ENCODE results near the gene SLC1A2. TPM values are rescaled to one million over a fixed set of nuclear protein-coding genes. Genes with fewer than 3 reads are reported as not detected.

Gene SLC1A2
- total RNA-seq, 1 experiment from 2014 or later = 0.50 TPM

DNA sequence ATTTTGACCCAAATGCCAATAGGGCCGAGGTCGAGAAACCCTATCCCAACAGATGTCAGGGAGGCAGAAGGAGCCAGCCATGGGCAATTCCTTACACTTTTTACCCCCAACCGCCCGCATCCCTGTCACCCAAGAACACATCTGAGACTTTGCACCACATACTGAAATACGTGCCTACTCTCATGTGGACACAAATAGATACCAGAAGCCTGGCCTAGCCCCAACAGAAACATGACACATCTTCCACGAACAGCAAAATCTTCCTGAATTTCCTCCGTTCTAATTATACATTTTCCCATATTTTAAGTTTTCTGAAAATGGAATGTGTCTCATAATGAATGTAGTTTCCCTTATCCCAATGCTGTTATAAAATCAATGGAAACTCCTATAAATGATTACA, 64.7 kb downstream of the SLC1A2 start:
- Histone ChIP-seq H3K4ac (ENCODE audit: low read depth, low read length) (no peak overlapping the region), H3K18ac (ENCODE audit: insufficient read length, low read depth, low read length) (no peak overlapping the region), H4K91ac (ENCODE audit: insufficient read length, low read depth, low read length) (no peak overlapping the region), H3K79me1 (ENCODE audit: insufficient read depth, low read depth, low read length, poor library complexity, severe bottlenecking) (no peaks in the 10 kb centered on the region), H3K4me1 (ENCODE audit: insufficient read depth, low read length) (no peaks in the 10 kb centered on the region), H3K56ac (ENCODE audit: insufficient read length, low read depth, low read length) (no peak overlapping the region), H3K4me2 (ENCODE audit: insufficient read depth, insufficient read length, low read length) (no peak overlapping the region), H4K20me1 (ENCODE audit: control insufficient read depth, insufficient read depth, insufficient read length) (no peaks in the 10 kb centered on the region), H3K27ac (ENCODE audit: insufficient read length, low read depth, low read length) (no peak overlapping the region), H2BK12ac (ENCODE audit: insufficient read length, low read depth, low read length) (no peak overlapping the region), H4K5ac (ENCODE audit: insufficient read length, low read depth, low read length) (no peak overlapping the region), H3K23me2 (ENCODE audit: insufficient read length, low read depth, low read length, poor library complexity, severe bottlenecking) (no peaks in the 10 kb centered on the region), H2AFZ (ENCODE audit: low read length) (no peak overlapping the region), H3K27me3 (ENCODE audit: insufficient read depth, low read length) (no peaks in the 10 kb centered on the region; the same call in 1 of the 2 replicates), H2BK20ac (ENCODE audit: low read depth, low read length, poor library complexity, severe bottlenecking) (no peak overlapping the region), H3T11ph (ENCODE audit: low read length) (no peak overlapping the region), H2BK120ac (ENCODE audit: low read depth, low read length, poor library complexity, severe bottlenecking) (no peak overlapping the region), H3K9me3 (ENCODE audit: control insufficient read depth, low read depth, low read length) (no peaks in the 10 kb centered on the region), H3K9ac (ENCODE audit: extremely low read depth, insufficient read length, low read length) (no peak overlapping the region), H2BK15ac (ENCODE audit: low read depth, low read length) (no peak overlapping the region), H3K79me2 (ENCODE audit: insufficient read depth, low read length) (no peaks in the 10 kb centered on the region), H3K23ac (ENCODE audit: insufficient read length, low read depth, low read length) (no peak overlapping the region), H4K8ac (replicated peaks; ENCODE audit: insufficient read length, low read depth, low read length) (no peak overlapping the region), H3K14ac (ENCODE audit: insufficient read depth, low read length) (no peak overlapping the region), H2AK5ac (ENCODE audit: insufficient read length, low read length) (no peak overlapping the region), H2BK5ac (ENCODE audit: insufficient read length, low read length) (no peak overlapping the region)
- Mint-ChIP-seq H3K36me3 (ENCODE audit: insufficient read depth in 1 of 3, low read depth in 3 of 3) (no peaks in the 10 kb centered on the region), H3K27me3 (ENCODE audit: low read depth) (peaks cover 37% of the 10 kb centered on the region), H3K4me3 (no peak overlapping the region), H3K4me1 (peaks cover 0 to 1% of the 10 kb centered on the region in 2 experiments; a peak in 1 of 4 replicates), H3K9me3 (no peaks in the 10 kb centered on the region), H3K27ac (no peak overlapping the region)
- TF ChIP-seq, protein P1, sequence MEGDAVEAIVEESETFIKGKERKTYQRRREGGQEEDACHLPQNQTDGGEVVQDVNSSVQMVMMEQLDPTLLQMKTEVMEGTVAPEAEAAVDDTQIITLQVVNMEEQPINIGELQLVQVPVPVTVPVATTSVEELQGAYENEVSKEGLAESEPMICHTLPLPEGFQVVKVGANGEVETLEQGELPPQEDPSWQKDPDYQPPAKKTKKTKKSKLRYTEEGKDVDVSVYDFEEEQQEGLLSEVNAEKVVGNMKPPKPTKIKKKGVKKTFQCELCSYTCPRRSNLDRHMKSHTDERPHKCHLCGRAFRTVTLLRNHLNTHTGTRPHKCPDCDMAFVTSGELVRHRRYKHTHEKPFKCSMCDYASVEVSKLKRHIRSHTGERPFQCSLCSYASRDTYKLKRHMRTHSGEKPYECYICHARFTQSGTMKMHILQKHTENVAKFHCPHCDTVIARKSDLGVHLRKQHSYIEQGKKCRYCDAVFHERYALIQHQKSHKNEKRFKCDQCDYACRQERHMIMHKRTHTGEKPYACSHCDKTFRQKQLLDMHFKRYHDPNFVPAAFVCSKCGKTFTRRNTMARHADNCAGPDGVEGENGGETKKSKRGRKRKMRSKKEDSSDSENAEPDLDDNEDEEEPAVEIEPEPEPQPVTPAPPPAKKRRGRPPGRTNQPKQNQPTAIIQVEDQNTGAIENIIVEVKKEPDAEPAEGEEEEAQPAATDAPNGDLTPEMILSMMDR (conservative IDR thresholded peaks at IDR 0.05) = no peak
- WGBS (ENCODE audit: extremely low coverage, insufficient read length, low lambda C conversion rate) = no CpG with 5 or more reads among the region's 7 CpGs
- DNase-seq = no peak

Measured in H9 (cell line).